IPS DF 4.7 (cell line): ENCODE results near the gene FUT8.

Experiments
- DNase-seq: peaks from one replicate; pipeline ENCODE4 v3.0.0-alpha.2; 2013; ENCODE audit warnings: low spot score; ENCODE audit errors: extremely low read depth

The FUT8 gene

GRCh38 chr14:65412032-65412846 lies at the start of gene FUT8:
Gene FUT8, plus strand, starts transcription at chr14:65412730. Its CDS starts 148,834 bp downstream, at chr14:65561564.
- peak; percentile 72 for DNase-seq

- no peak for DNase-seq
These were observed 45.5 kb upstream of the FUT8 start for GRCh38 chr14:65366802-65367565.

- no peak for DNase-seq
These were observed 43.0 kb upstream of the FUT8 start for GRCh38 chr14:65369560-65369959.

GRCh38 chr14:65370801-65371248 lies 41.7 kb upstream of the FUT8 start:
- DNase-seq, result no peak

GRCh38 chr14:65371784-65372183 lies 40.7 kb upstream of the FUT8 start:
- no peak for DNase-seq

GRCh38 chr14:65373016-65373670 lies 39.4 kb upstream of the FUT8 start:
- DNase-seq, result no peak

GRCh38 chr14:65373671-65374039 lies 38.9 kb upstream of the FUT8 start:
- no peak for DNase-seq

GRCh38 chr14:65377576-65377975 lies 35.0 kb upstream of the FUT8 start:
- DNase-seq, result no peak

GRCh38 chr14:65382586-65382985 lies 29.9 kb upstream of the FUT8 start:
- no peak for DNase-seq

GRCh38 chr14:65387171-65387570 lies 25.4 kb upstream of the FUT8 start:
- DNase-seq, result no peak

- DNase-seq, result no peak
These were observed 24.9 kb upstream of the FUT8 start for GRCh38 chr14:65387628-65388027.

- no peak for DNase-seq
These were observed 20.2 kb upstream of the FUT8 start for GRCh38 chr14:65392296-65392695.

- DNase-seq, result no peak
These were observed 16.2 kb upstream of the FUT8 start for GRCh38 chr14:65396082-65396910.

GRCh38 chr14:65403231-65403630 lies 9.3 kb upstream of the FUT8 start:
- DNase-seq, result no peak

- no peak for DNase-seq
These were observed 4.4 kb upstream of the FUT8 start for GRCh38 chr14:65408113-65408512.

GRCh38 chr14:65410640-65411039 lies 1.9 kb upstream of the FUT8 start:
- no peak for DNase-seq

GRCh38 chr14:65411656-65412031 lies 886 bp upstream of the FUT8 start:
- peak; percentile 66 for DNase-seq

GRCh38 chr14:65412856-65413738 lies 567 bp downstream of the FUT8 start:
- DNase-seq, result no peak

- no peak for DNase-seq
These were observed 1.2 kb downstream of the FUT8 start for GRCh38 chr14:65413739-65414045.

GRCh38 chr14:65414961-65415589 lies 2.5 kb downstream of the FUT8 start:
- no peak for DNase-seq
